Measurements from ENCODE around the gene HRH3.

- TF ChIP-seq CTCF (IDR thresholded peaks at IDR 0.05) (no peak), POLR2AphosphoS5 (IDR thresholded peaks at IDR 0.05) (no peak), POLR2A (IDR thresholded peaks at IDR 0.05) (no peak)
These were observed 39.2 kb upstream of the HRH3 start for GRCh38 chr20:62259294-62259565.

Data from prostate gland (tissue), 2 donors.